GM21447 (cell line): ENCODE data around the gene ODC1.

Source experiments
- ATAC-seq: cut with Tn5 transposase; IDR thresholded peaks from one replicate; pipeline ENCODE4 v1.9.1; 2021; ENCODE audit not compliant: unreplicated experiment

ODC1 gene

GRCh38 chr2:10417551-10418335 is 30.4 kb downstream of the ODC1 start:
- ATAC-seq = no peak

DNA sequence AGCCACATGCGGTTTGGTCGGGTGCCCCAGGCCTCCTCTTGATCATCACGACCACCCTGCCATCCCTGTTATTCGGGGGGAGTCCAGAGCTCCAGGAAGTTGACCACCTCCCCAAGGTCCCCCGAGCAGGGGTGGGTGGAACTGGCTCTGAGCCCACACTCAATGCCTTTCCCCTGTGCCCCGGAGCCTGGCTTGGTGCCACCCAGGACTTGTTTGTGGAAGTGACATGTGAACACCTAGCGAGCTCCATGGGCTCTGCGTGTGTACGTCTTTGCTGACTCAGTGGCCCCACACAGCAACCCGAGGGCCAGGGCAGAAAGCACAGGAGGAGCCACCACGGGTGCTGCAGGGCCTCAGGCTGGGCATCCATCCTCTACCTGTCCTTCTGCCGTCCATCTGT is 32.5 kb downstream of the ODC1 start:
- ATAC-seq = no peak

GRCh38 chr2:10415048-10415447 is 33.1 kb downstream of the ODC1 start:
- ATAC-seq = no peak

DNA sequence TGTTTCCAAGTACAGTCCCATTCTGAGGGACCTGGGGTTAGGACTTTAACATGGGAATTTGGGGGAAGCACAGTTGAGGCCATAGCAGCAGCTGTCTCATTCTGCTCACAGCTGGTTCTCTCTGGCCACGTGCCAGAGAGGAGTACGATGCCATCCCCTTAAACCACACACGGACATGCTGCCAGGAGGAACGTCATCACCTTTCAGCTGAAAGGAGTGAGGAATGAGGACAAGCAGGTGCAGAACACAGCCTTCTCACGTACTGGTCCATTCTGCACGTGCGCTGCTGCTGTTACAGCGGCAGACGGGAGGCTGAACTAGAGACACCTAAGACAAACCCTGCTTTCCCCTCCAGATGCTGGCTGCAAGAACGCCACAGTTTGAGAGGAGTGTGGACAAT is 33.5 kb downstream of the ODC1 start:
- ATAC-seq = no peak

- no peak for ATAC-seq
Observed at GRCh38 chr2:10413991-10414451, 34.1 kb downstream of the ODC1 start.

- ATAC-seq = no peak
Observed at GRCh38 chr2:10413503-10413902, 34.6 kb downstream of the ODC1 start.

- ATAC-seq = no peak
Observed at GRCh38 chr2:10412380-10412779, 35.7 kb downstream of the ODC1 start.

- no peak for ATAC-seq
Observed at GRCh38 chr2:10411557-10411956, 36.6 kb downstream of the ODC1 start.

- no peak for ATAC-seq
Observed at GRCh38 chr2:10410823-10411437, 37.2 kb downstream of the ODC1 start.

GRCh38 chr2:10410001-10410822 is 37.9 kb downstream of the ODC1 start:
- ATAC-seq = peak; percentile 68

DNA sequence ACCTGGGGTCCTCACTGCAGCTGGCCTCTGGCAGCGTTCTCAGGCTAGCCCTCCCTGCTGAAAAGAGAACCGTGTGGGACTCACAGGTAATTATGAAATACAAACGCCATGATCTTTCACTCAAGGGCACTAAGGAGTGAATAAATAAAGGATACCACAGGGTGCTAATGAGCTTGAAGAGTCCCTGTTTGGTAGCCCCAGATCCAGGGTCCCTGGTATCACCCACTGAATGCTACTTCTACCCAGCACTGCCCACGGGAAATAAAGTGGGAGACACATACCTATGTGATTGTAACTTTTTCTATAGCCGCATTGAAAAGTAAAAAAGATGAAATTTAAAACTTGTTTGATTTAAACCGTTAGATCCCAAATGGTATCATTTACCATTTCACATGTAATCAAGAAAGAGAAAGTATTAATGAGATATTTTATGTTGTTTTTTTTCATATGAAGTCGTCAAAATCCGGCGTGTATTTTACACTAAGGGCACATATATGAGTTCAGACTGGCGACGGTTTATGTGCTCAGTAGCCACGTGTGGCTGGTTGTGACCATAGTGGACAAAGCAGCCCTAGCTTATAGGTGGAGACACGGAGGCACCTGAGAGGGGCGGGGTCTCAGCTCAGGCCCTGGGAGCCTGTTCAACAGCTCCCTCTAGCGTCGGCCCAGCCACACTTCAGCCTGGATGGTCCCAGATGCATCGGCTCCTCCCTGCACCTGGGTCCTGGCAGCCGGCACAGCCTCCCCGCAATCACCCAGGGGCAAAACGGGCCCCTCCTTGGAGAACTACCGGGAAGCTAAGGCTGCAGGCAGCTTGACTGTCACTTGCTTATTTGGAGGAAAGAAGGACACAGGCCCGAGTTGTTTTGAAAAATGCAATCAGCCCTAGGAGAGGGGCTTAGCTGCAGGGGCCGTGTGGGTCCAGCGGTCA is 39.2 kb downstream of the ODC1 start:
- ATAC-seq = peak; percentile 42

DNA sequence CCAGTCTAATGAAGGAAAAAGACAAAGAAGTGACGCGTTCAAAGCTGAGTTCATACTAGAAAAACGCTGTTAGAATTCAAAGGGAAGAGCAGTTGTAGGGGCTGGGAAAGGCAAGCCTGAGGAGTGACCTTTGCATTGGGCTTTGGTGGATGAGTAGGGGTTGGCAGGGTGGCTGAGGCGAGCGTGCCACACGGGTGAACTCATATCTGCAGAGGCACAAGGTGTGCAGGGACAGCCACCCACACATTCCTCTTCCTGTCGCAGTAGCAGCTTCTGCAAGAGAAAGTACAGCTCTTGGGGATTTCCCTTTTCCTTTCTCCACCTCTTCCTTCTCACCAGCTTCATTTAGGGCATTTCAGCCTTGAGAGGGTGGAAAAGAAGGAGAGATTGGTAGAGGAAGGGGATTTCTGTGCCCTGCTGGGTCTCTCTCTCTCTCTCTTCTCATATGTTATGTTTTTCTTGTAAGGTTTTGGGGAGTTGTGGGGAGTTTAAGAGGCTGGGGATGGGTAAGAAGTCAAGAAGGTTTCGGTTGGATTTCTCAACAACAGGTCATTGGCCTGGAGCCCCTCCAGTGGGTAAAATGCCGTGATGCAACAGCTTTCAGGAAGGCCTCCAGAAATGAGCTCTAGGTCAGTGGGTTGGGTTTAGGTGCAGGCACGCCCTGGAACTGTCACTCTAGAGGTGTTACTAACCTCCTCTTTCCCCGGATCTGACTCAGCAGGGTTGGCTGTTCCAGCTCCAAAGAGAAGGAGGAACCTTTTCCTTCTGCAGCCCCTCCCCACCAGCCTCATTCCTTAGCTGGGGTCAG is 40.1 kb downstream of the ODC1 start:
- ATAC-seq = peak; percentile 50

DNA sequence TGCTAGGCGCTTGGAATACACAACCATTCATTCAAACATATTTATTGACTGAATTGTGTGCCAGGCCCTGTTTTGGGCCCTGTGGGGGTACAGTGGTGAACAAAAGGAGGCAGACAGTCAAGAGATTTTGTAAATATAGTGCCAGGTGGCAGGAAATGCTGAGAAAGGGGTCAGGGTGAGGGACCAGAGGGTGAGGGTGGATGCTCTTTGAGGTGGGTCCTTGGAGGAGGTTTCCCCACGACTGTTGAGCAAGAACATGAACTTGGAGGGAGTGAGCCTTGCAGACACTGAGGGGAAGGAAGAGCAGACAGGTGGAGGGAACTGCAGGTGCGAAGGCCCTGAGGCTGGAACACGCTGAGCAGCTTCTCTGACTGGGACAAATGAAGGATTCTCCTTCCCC is 40.7 kb downstream of the ODC1 start:
- no peak for ATAC-seq

GRCh38 chr2:10406491-10407188 is 41.5 kb downstream of the ODC1 start:
- no peak for ATAC-seq

GRCh38 chr2:10406016-10406415 is 42.1 kb downstream of the ODC1 start:
- ATAC-seq = no peak

DNA sequence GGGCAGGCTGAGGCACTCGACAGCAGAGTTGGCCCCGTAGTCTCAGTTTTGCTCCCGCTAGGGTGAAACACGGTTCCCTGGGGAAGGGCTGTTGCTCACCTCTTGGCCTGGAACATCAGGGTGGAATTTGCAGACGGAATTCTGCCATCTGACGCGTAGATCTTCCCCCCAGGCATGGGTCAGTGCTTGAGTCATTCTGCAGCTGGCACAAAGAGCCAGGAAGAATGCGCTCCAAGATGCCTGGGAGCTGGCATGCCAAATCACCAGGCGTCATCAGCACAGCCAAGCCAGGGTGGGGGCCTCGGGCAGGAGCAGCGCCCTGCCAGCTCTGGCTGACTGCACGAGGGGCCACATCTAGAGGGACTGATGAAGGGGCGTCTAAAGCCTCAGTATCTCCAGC is 42.7 kb downstream of the ODC1 start:
- no peak for ATAC-seq

DNA sequence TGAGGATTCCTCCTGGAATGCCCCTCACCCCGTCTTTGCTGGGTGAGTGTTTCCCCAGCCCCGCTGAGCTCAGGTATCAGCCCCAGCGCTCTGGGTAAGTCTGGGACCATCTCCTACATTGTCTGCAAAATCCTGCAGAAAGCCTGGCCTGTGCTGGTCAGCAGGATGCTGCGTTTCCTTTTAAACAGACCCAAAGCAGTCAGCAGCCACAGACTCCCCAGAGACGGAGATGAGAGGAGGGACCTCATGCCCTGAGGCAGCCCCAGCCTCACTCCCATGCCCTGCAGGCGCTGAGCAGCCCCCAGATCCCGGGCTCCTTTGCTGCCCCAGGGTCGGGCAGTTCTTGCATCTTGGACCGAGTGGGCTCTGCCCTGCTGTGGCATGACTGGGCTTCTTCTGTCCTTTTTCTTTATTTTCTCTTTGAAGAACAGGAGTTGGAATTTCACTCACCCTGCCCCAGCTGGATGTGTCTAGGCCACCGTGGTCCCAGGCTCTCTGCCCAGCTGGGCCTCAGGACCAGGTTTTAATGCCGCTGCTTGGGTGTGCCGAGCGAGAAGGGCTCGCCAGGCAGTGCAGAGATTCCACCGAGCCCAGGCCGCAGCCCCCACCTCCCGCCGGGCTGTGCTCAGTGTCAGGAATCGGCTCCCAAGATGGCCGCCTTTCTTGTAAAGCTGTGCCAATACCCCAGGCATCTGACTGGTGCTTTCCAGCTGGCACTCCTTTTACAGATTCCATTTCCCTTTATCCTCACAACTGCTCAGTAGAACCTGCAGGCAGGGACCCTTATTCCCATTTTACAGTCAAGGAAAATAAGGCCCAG is 43.6 kb downstream of the ODC1 start:
- ATAC-seq = no peak

GRCh38 chr2:10402653-10403215 is 45.4 kb downstream of the ODC1 start:
- no peak for ATAC-seq
